ENCODE results near the gene THOC6.
"Not testable (repeated sequence)": the region's sequence is repeated elsewhere in the genome, so short reads cannot be mapped to it uniquely, and the experiment has no call there.

THOC6 gene

GRCh38 chr16:3057181-3058138 lies 33.6 kb downstream of the THOC6 start:
- no peak for DNase-seq

- DNase-seq: peak in 1 of 2 experiments; percentile 28
These were observed 34.5 kb downstream of the THOC6 start for GRCh38 chr16:3058139-3059030.

- DNase-seq: peak; percentile 16 to 41
These were observed 35.3 kb downstream of the THOC6 start for GRCh38 chr16:3059041-3059722.

GRCh38 chr16:3059723-3060242 lies 35.9 kb downstream of the THOC6 start:
- DNase-seq: no peak

GRCh38 chr16:3060339-3061127 lies 36.7 kb downstream of the THOC6 start:
- DNase-seq: no peak

GRCh38 chr16:3062553-3062952 lies 38.7 kb downstream of the THOC6 start:
- no peak for DNase-seq

GRCh38 chr16:3063625-3064386 lies 40.0 kb downstream of the THOC6 start:
- DNase-seq: no peak

- DNase-seq: peak; percentile 10 to 14
These were observed 41.4 kb downstream of the THOC6 start, which contains the start of gene IL32 for GRCh38 chr16:3065069-3065741. Gene IL32, plus strand, starts transcription at chr16:3065640. Its CDS starts 172 bp downstream, at chr16:3065812.

GRCh38 chr16:3065742-3066439 lies 42.1 kb downstream of the THOC6 start:
- DNase-seq: no peak

- no peak for DNase-seq
These were observed 42.6 kb downstream of the THOC6 start for GRCh38 chr16:3066440-3066748.

- DNase-seq: no peak
These were observed 44.7 kb downstream of the THOC6 start for GRCh38 chr16:3068487-3068886.

GRCh38 chr16:3069146-3069545 lies 45.3 kb downstream of the THOC6 start:
- not testable (repeated sequence) for DNase-seq

GRCh38 chr16:3070608-3071111 lies 46.8 kb downstream of the THOC6 start:
- no peak for DNase-seq

GRCh38 chr16:3071655-3072054 lies 47.8 kb downstream of the THOC6 start:
- DNase-seq: no peak

GRCh38 chr16:3072148-3072547 lies 48.3 kb downstream of the THOC6 start:
- not testable (repeated sequence) for DNase-seq

GRCh38 chr16:3072576-3073263 lies 48.9 kb downstream of the THOC6 start:
- DNase-seq: not testable (repeated sequence)

- DNase-seq: no peak
These were observed 49.6 kb downstream of the THOC6 start for GRCh38 chr16:3073448-3073847.

GRCh38 chr16:3074860-3075522 lies 51.2 kb downstream of the THOC6 start:
- DNase-seq: no peak
